Esophagus squamous epithelium (tissue), 4 donors: Measurements from ENCODE around the gene RPS27A.
"Not testable (repeated sequence)": the region's sequence is repeated elsewhere in the genome, so short reads cannot be mapped to it uniquely, and the experiment has no call there.

Experiments used
- POLR2A ChIP-seq, 4 donors: fragments of 450-650 bp; IDR thresholded peaks; one replicate each; pipeline ENCODE4 v1.6.1; 2017; ENCODE audit warnings: antibody characterized with exemption in 4 of 4, mild to moderate bottlenecking in 4 of 4, moderate library complexity in 3 of 4
- TF ChIP-seq, protein P1 (sequence below), 6 experiments: fragments of 450-650 bp in 4 of 6; fragments of 200-600 bp in 2 of 6; sonication (generic) in 2 of 6; IDR thresholded peaks; one replicate each; pipeline ENCODE4 v1.5.1; 2016 to 2019; ENCODE audit warnings: antibody characterized with exemption in 6 of 6, mild to moderate bottlenecking in 4 of 6, moderate library complexity in 4 of 6

DNA sequence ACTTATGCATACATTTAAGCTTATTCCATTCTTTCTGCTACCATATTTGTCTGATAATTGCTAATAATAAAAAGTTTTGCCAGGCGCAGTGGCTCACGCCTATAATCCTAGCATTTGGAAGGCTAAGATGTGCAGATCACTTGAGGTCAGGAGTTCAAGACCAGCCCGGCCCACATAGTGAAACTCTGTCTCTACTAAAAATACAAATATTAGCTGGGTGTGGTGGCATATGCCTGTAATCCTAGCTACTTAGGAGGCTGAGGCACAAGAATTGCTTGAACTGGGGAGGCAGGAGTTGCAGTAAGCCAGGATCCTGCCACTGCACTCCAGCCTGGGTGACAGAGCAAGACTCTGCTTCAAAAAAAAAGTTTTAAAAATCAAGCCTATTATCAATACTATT lies 27.1 kb downstream of the RPS27A start:
- not testable (repeated sequence) for TF ChIP-seq POLR2A (IDR thresholded peaks at IDR 0.05)
- TF ChIP-seq, protein P1, sequence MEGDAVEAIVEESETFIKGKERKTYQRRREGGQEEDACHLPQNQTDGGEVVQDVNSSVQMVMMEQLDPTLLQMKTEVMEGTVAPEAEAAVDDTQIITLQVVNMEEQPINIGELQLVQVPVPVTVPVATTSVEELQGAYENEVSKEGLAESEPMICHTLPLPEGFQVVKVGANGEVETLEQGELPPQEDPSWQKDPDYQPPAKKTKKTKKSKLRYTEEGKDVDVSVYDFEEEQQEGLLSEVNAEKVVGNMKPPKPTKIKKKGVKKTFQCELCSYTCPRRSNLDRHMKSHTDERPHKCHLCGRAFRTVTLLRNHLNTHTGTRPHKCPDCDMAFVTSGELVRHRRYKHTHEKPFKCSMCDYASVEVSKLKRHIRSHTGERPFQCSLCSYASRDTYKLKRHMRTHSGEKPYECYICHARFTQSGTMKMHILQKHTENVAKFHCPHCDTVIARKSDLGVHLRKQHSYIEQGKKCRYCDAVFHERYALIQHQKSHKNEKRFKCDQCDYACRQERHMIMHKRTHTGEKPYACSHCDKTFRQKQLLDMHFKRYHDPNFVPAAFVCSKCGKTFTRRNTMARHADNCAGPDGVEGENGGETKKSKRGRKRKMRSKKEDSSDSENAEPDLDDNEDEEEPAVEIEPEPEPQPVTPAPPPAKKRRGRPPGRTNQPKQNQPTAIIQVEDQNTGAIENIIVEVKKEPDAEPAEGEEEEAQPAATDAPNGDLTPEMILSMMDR (IDR thresholded peaks at IDR 0.05), result not testable (repeated sequence)
